Activated T-helper 2 cell treated with anti-CD3 and anti-CD28 coated beads, Interferon-gamma antibody, Interleukin-2, Interleukin-4, amounts not matched to agents 10 μg/mL and 5 μg/mL and 100 μg/mL, durations not matched to agents 14 hours and 24 hours and 36 hours (primary cell): ENCODE measurements around the gene LKAAEAR1. TPM values are rescaled to one million over a fixed set of nuclear protein-coding genes. Genes with fewer than 3 reads are reported as not detected.
A peak's percentile ranks its signal among the peaks of the same experiment; 100 is the strongest.

Experiments used
- DNase-seq: peaks from one replicate; pipeline ENCODE4 v3.0.0; 2021; ENCODE audit warnings: low spot score
- H3K27ac Mint-ChIP-seq: one replicate; pipeline ENCODE4 v1.8.0; 2021; ENCODE audit warnings: mixed read lengths
- H3K27me3 Mint-ChIP-seq: one replicate; pipeline ENCODE4 v1.8.0; 2021; ENCODE audit warnings: low read depth, mixed read lengths
- H3K36me3 Mint-ChIP-seq: one replicate; pipeline ENCODE4 v1.8.0; 2021; ENCODE audit warnings: low read depth, mixed read lengths
- H3K4me1 Mint-ChIP-seq: one replicate; pipeline ENCODE4 v1.8.0; 2021; ENCODE audit warnings: low read depth, mixed read lengths
- H3K4me3 Mint-ChIP-seq: one replicate; pipeline ENCODE4 v1.8.0; 2021; ENCODE audit warnings: low read depth, mild to moderate bottlenecking, moderate library complexity, mixed read lengths
- H3K9me3 Mint-ChIP-seq: one replicate; pipeline ENCODE4 v1.8.0; 2021; ENCODE audit warnings: mixed read lengths
- intact Hi-C: fragments of 100-400 bp; cut with micrococcal nuclease; formaldehyde crosslinking; loops from one replicate; pipeline ENCODE4 v1.15.1; 2023
- total RNA-seq: library from RNA; stranded (reverse); gene quantifications from 2 replicates; pipeline ENCODE4 v1.2.3, GENCODE V29; 2022

The LKAAEAR1 gene
- total RNA-seq, 1 donor from 2014 or later = 0.21 TPM

DNA sequence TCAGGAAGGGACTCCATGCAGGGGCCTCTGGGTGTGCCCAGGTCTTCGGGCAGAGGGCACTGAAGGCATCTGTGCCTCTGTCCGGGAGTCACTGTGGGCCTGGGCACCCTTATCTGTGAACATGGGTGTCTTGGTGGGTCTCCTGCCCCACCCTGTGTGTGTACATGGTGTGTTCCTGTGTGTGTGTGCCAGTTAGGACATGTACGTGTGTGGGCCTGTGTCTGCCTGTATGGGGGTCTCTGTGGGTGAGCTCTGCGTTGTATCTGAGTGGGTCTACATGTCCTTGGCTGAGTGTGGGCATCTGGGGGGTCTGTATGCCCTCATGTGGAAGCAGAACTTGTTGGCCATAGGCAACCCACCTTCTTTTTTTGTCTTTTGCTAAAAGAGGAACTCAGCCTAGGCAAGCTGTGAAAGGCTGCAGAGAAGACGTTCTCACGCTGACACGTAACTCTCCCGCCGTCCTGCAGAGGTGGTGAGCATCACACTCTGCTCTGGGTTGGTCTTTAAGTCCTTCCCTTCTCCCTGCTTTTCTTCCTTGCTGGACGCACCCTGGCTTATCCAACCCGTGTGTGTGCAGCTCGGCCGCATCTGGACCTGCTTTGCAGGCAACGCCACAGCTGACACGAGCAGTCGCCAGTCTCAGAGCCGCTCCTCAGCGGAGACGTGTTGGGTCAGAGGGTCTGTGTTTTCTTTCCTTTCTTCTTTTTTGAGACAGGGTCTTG lies 23.7 kb upstream of the LKAAEAR1 start:
- Mint-ChIP-seq H3K9me3 (no peaks in the 10 kb centered on the region), H3K4me1 (no peaks in the 10 kb centered on the region), H3K4me3 (no peak overlapping the region), H3K27ac (no peak overlapping the region), H3K36me3 (no peaks in the 10 kb centered on the region), H3K27me3 (peaks cover 13% of the 10 kb centered on the region)
- DNase-seq = peak; percentile 4
- intact Hi-C loops = no loop called here

DNA sequence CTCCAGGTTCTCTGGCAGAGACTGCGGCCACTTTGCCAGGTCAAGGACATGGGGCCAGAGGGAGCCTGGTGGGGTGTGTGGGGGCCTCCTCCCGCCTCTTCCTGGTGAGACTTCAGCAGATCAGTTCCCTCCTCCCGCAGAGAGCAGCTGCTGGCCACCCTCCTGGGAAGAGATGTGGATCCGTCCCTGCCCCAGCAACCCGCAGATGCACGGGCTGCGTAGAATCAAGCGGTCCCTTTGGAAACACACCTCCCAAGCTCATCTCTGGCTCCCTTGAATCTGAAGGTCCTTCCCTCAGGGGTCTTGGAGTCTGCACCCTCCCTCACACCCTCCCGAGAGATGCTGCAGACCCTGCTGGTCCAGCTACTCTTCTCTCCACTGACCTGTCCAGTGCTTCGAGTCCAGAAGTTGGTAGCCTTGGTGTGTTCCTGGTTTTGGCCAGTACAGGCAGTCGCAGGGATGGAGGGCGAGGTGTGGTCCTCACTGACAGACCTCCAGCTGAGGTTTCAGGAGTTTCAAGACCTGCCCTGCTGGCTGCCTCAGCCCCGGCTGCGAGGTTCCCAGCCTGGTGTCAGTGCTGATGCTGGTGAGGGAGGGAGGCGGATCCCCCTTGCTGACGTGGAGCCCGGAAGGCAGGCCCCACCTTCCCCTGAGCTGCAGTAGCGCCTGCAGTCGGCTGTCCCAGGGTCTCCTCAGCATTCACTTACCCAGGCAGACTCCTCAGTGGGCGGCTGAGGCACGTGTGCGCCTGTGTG lies 23.0 kb upstream of the LKAAEAR1 start, which contains the start of gene NPBWR2:
NPBWR2 (minus strand) TSS at position 585 of the 755 bp plus-strand sequence. CDS start 734 bp downstream, outside the sequence.
- no peaks in the 10 kb centered on the region for H3K9me3 Mint-ChIP-seq
- H3K36me3 Mint-ChIP-seq = no peaks in the 10 kb centered on the region
- peak; percentile 10 for DNase-seq
- intact Hi-C loops = no loop called here
- no peak within 1 kb of the TSS for H3K27ac Mint-ChIP-seq
- no peak within 1 kb of the TSS for H3K4me3 Mint-ChIP-seq
- peaks cover 16% of the 10 kb centered on the region for H3K27me3 Mint-ChIP-seq
- peaks cover 2% of the 10 kb centered on the region for H3K4me1 Mint-ChIP-seq

DNA sequence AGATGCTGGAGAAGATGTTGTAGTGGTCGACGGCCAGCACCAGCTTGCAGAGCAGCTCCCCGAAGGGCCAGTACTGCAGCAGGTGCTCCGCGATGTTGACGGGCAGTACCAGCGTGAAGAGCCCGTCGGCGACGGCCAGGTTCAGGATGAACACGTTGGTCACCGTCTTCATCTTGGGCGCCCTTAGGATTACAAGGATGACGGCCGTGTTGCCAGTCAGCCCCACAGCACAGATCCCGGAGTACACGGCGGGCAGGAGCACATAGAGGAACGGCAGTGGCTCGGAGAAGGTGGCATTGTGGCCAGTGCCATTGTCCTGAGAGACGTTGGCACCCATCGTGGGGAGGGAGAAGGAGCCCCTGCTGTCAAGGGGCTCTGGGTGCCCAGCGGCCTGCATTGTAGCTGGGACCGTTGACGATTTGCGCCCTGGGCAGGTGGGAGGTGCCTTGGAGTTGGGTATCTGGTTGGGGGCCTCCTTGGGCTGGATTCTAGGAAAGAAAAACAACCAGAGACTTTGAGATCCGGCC lies 22.3 kb upstream of the LKAAEAR1 start:
- Mint-ChIP-seq H3K4me3 (no peak overlapping the region), H3K4me1 (peaks cover 2% of the 10 kb centered on the region), H3K9me3 (no peaks in the 10 kb centered on the region), H3K36me3 (no peaks in the 10 kb centered on the region), H3K27me3 (peaks cover 17% of the 10 kb centered on the region), H3K27ac (no peak overlapping the region)
- intact Hi-C loops = no loop called here
- DNase-seq = peak; percentile 10

DNA sequence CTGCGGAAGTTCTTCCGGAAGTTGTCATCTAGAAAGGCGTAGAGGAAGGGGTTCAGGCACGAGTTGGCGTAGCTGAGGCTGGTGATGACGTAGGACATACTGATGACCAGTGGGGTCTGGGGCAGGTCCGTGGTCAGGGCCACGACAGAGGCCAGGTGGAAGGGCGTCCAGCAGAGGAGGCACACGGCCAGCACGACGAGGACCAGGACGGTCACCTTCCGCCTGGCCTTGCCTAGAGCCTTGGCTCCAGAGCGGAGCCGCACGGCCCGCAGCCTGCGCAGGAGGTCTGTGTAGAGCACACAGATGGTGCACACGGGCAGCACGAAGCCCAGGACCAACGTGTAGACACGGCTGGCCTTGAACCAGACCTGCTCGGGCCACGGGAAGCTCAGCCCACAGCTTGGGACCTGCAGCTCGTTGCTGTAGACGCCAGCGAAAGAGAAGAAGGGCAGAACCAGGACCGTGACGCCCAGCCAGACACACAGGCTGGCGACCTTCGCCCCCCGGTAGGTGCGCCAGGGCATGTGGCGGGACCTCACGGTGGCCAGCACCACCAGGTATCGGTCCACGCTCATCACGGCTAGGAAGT lies 21.7 kb upstream of the LKAAEAR1 start:
- no peak overlapping the region for H3K4me3 Mint-ChIP-seq
- H3K27me3 Mint-ChIP-seq = peaks cover 22% of the 10 kb centered on the region
- H3K36me3 Mint-ChIP-seq = no peaks in the 10 kb centered on the region
- DNase-seq = no peak
- peaks cover 2% of the 10 kb centered on the region for H3K4me1 Mint-ChIP-seq
- no peak overlapping the region for H3K27ac Mint-ChIP-seq
- H3K9me3 Mint-ChIP-seq = no peaks in the 10 kb centered on the region
- intact Hi-C loops = no loop called here

DNA sequence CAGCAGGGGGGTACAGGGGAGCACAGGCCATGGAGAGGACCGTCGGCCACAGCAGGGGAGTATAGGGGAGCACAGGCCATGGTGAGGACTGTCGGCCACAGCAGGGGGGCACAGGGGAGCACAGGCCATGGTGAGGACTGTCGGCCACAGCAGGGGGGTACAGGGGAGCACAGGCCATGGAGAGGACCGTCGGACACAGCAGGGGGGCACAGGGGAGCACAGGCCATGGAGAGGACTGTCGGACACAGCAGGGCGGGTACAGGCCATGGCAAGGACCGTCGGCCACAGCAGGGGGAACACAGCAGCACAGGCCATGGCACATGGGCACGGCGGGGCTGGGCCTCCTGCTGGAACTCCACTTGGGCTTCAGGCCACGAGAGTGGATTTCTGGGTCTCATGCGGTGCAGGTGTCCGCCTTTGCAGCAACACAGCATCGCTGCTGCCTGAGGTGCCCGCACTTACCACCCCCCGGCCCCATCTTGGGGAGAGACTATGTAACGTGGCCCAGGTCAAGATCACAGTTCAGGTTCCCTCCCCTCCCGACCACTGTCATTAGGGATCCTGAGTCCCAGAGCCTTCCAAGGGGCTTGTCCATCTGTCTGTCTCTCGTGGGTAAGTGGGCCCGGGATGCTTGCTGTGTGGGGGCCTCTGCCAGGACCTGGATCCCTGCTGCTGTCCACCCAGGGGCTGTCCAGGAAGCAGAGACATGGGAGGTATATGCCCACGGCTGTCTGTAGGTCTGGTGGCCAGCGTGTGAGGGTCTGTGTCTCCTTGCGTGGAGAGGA lies 20.7 kb upstream of the LKAAEAR1 start:
- no peak overlapping the region for H3K4me3 Mint-ChIP-seq
- peaks cover 2% of the 10 kb centered on the region for H3K4me1 Mint-ChIP-seq
- DNase-seq = peak; percentile 7
- intact Hi-C loops = no loop called here
- H3K9me3 Mint-ChIP-seq = no peaks in the 10 kb centered on the region
- no peak overlapping the region for H3K27ac Mint-ChIP-seq
- H3K27me3 Mint-ChIP-seq = peaks cover 24% of the 10 kb centered on the region
- no peaks in the 10 kb centered on the region for H3K36me3 Mint-ChIP-seq

DNA sequence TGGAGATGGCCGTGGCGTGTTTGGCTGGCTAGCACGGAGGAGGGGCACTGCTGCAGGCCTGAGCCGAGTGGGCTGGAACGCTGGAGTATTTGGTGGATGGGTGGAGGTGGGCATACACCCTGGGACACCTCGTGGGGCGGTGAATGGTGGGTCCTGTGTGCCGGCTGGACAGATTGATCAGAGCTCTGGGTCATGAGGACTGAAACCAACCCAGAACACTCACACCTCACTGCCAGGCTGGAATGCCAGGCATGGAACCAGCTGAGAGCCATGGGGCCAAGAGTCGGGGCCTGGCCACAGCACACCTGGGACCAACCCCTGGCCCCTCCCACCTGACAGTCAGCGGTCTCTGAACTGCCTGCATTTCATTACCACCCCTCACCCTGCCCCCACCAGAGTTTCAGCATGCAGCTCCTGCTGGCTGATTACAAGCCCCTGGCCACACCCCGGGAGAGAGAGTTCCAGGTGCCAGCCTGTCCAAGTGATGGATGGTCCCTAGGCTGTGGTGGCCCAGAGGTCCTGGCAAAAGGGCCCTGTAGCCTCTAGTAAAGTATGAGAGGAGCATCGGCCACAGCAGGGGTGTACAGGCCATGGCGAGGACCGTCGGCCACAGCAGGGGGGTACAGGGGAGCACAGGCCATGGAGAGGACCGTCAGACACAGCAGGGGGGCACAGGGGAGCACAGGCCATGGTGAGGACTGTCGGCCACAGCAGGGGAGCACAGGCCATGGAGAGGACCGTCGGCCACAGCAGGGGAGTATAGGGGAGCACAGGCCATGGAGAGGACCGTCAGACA lies 19.9 kb upstream of the LKAAEAR1 start:
- DNase-seq = peak; percentile 6
- Mint-ChIP-seq H3K27me3 (peaks cover 24% of the 10 kb centered on the region), H3K4me1 (peaks cover 2% of the 10 kb centered on the region), H3K4me3 (no peak overlapping the region), H3K36me3 (no peaks in the 10 kb centered on the region), H3K27ac (no peak overlapping the region), H3K9me3 (no peaks in the 10 kb centered on the region)
- intact Hi-C loops = loop anchor here (2.0 kb wide), 1 partner anchor 19 kb away; the partner anchor contains the start of gene LKAAEAR1

DNA sequence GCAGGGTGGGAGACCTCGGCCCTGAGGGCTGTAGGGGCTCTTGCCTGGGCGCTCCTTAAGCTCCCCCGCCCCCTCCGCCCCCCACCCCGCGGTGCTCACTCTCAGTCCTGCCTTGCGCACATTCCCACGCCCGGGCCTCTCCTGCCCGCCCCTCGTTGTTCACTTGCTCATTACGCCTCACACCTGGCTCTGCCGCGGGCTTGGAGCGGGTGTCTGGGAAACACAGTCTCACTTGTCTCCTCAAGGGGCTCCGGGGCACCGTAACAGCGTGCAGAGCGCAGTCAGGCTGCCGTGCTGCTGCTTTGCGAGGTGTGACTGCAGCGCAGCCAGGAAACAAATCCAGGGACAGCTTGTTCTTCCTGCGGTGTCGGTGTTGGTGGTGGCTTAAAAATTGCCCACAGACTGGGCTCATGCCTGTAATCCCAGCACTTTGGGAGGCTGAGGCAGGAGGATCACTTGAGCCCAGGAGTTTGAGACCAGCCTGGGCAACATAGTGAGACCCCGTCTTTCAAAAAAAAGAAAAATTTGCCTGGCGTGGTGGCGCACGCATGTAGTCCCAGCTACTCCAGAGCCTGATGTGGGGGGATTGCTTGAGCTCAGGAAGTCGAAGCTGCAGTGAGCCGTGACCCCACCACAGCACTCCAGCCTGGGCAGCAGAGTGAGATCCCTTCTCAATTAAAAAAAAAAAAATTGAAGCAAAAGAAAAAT lies 18.6 kb upstream of the LKAAEAR1 start:
- no peak overlapping the region for H3K27ac Mint-ChIP-seq
- intact Hi-C loops = loop anchor here (2.0 kb wide), 1 partner anchor 18 kb away; the partner anchor contains the start of gene LKAAEAR1
- DNase-seq = no peak
- H3K27me3 Mint-ChIP-seq = peaks cover 24% of the 10 kb centered on the region
- no peaks in the 10 kb centered on the region for H3K36me3 Mint-ChIP-seq
- H3K4me1 Mint-ChIP-seq = peaks cover 2% of the 10 kb centered on the region
- H3K9me3 Mint-ChIP-seq = no peaks in the 10 kb centered on the region
- peak overlapping the region; percentile 21 for H3K4me3 Mint-ChIP-seq

DNA sequence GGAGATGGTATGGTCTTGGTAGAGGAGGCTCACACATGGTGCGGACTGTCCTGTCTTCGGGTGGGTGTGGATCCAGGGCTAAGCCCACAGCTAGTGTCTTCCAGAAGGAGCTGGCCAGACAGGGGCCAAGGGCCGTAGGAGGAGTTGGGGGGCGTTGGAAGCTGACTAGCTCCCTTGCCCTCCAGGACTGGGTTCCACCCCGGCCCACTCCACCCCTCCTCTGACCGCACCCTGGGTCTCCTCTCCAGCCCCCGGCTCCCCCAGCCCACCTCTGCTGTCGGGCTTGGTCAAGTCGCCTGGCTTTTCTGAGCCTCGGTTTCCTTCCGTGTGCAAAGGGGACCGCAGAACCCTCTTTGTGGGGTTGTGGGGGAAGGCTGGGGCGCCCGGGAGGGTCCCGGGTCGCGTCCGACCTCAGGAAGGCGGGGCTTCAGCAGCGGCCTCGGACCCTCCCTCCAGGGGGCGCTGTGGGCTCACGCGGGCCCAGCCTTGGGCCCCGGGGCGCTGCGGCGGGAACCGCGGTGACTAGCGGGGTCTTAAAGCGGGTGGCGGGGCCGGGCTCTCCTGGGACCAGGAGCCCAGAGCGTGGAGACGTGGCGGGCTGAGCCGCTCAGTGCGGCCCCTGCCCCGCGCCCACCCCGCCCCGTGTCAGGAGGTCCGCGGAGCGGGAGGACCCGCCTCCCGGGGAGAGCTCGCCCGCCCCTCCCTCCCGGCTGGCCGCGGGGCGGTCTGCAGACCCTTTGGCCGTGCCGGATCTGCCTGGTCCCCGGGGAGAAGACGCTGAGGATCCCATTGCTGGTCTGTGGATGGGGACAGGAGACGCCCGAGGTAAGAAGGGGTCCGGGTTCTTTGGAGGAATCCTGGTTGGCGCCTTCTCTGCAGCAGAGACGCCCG lies 17.8 kb upstream of the LKAAEAR1 start:
- peaks cover 24% of the 10 kb centered on the region for H3K27me3 Mint-ChIP-seq
- no peak overlapping the region for H3K27ac Mint-ChIP-seq
- no peaks in the 10 kb centered on the region for H3K36me3 Mint-ChIP-seq
- H3K4me3 Mint-ChIP-seq = peak overlapping the region; percentile 34
- peak; percentile 57 for DNase-seq
- peaks cover 2% of the 10 kb centered on the region for H3K4me1 Mint-ChIP-seq
- intact Hi-C loops = loop anchor here (2.0 kb wide), 1 partner anchor 17 kb away; the partner anchor contains the start of gene LKAAEAR1
- peaks cover under 1% of the 10 kb centered on the region for H3K9me3 Mint-ChIP-seq

DNA sequence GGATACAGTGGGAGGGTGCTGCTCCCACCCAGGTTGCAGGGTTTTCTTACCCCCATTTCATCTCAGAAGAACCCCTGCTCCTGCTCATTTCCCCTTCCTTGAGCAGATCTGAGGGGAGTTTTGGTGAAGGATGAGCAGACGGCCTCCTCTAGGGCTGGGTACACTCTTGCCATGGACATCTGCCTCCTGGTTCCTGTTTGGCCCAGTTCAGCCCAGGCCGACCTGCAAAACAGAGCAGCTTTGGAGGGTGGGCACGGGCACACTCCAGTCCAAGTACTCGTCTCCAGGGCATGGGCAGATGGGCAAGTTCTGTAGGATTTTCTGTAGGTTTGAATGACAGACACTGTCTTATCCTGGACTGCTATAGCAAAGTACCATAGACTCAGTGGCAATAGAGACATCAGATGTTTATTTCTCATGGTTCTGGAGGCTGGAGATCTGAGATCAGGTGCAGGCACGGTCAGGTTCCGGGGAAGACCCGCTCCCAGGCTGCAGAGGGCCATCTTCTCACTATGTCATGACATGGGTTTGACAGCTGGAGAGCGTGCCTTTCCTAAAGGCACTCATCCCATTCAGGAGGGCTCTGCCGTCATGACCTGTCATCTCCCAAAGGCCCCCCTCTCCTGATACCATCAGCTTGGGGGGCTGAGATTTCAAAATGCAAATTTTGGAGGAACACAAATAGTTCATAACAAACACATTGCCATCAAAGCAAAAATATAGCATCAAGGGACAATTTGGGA lies 16.9 kb upstream of the LKAAEAR1 start:
- H3K4me1 Mint-ChIP-seq = peaks cover 2% of the 10 kb centered on the region
- peak overlapping the region; percentile 34 for H3K4me3 Mint-ChIP-seq
- peaks cover 5% of the 10 kb centered on the region for H3K9me3 Mint-ChIP-seq
- no peaks in the 10 kb centered on the region for H3K36me3 Mint-ChIP-seq
- intact Hi-C loops = no loop called here
- peaks cover 24% of the 10 kb centered on the region for H3K27me3 Mint-ChIP-seq
- no peak overlapping the region for H3K27ac Mint-ChIP-seq
- no peak for DNase-seq

DNA sequence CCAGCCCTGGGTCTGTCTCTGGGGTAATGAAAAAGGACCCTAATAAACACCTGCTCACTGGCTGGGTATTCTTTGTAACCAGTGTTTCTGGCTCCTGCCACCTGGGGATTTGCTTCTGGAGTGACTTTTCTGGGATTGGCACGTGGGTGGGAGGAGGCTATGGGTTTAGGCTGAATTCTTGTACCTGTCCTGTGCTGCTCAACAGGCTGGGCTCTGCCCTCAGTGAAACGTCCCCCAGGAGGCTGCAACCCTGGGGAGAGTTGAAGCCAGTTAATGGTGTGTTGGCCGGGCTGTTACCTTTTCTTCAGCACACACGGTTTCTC lies 16.3 kb upstream of the LKAAEAR1 start:
- H3K4me1 Mint-ChIP-seq = peaks cover 2% of the 10 kb centered on the region
- H3K4me3 Mint-ChIP-seq = no peak overlapping the region
- peaks cover 24% of the 10 kb centered on the region for H3K27me3 Mint-ChIP-seq
- intact Hi-C loops = no loop called here
- H3K9me3 Mint-ChIP-seq = peaks cover 5% of the 10 kb centered on the region
- no peaks in the 10 kb centered on the region for H3K36me3 Mint-ChIP-seq
- DNase-seq = no peak
- H3K27ac Mint-ChIP-seq = no peak overlapping the region
